Hepatocyte (in vitro differentiated cells): Measurements from ENCODE around the gene AFAP1. TPM values are rescaled to one million over a fixed set of nuclear protein-coding genes. Genes with fewer than 3 reads are reported as not detected.

Experiments
- DNase-seq: peaks from one replicate; pipeline ENCODE4 v3.0.0-alpha.2; 2016; ENCODE audit warnings: low spot score
- H2AFZ ChIP-seq: fragments of 200-600 bp; sonication (generic); 2 replicates; pipeline ENCODE4 v1.6.0; 2016; ENCODE audit warnings: antibody characterized with exemption, mild to moderate bottlenecking
- H3K27ac ChIP-seq: fragments of 200-600 bp; sonication (generic); 2 replicates; pipeline ENCODE4 v1.5.1; 2016; ENCODE audit warnings: mild to moderate bottlenecking
- H3K27me3 ChIP-seq: fragments of 200-600 bp; sonication (generic); 2 replicates; pipeline ENCODE4 v1.6.1; 2016
- H3K36me3 ChIP-seq: fragments of 200-600 bp; sonication (generic); replicated peaks from 2 replicates; pipeline ENCODE4 v1.5.1; 2016; ENCODE audit warnings: low read depth; ENCODE audit not compliant: insufficient read depth
- H3K4me1 ChIP-seq: fragments of 200-600 bp; sonication (generic); 2 replicates; pipeline ENCODE4 v1.5.1; 2016; ENCODE audit warnings: mild to moderate bottlenecking, moderate library complexity; ENCODE audit not compliant: insufficient read depth
- H3K4me2 ChIP-seq: fragments of 200-600 bp; sonication (generic); 2 replicates; pipeline ENCODE4 v1.6.0; 2016
- H3K4me3 ChIP-seq: fragments of 200-600 bp; sonication (generic); 2 replicates; pipeline ENCODE4 v1.5.1; 2016; ENCODE audit warnings: mild to moderate bottlenecking
- H3K79me2 ChIP-seq: fragments of 200-600 bp; sonication (generic); 2 replicates; pipeline ENCODE4 v1.6.0; 2017; ENCODE audit warnings: mild to moderate bottlenecking
- H3K9me2 ChIP-seq: fragments of 200-600 bp; sonication (generic); replicated peaks from 2 replicates; pipeline ENCODE4 v1.6.0; 2017; ENCODE audit warnings: mild to moderate bottlenecking; ENCODE audit not compliant: insufficient read depth
- H3K9me3 ChIP-seq: fragments of 200-600 bp; sonication (generic); 2 replicates; pipeline ENCODE4 v1.5.1; 2016; ENCODE audit warnings: low read depth, mild to moderate bottlenecking
- H4K20me1 ChIP-seq: fragments of 200-600 bp; sonication (generic); 2 replicates; pipeline ENCODE4 v1.6.0; 2016; ENCODE audit warnings: mild to moderate bottlenecking; ENCODE audit not compliant: insufficient read depth, poor library complexity, severe bottlenecking
- EZH2 ChIP-seq: fragments of 200-600 bp; sonication (generic); IDR thresholded peaks from 2 replicates; pipeline ENCODE4 v1.6.1; 2016; ENCODE audit warnings: antibody characterized with exemption, mild to moderate bottlenecking, borderline replicate concordance
- EZH2phosphoT487 ChIP-seq: fragments of 200-600 bp; sonication (generic); IDR thresholded peaks from one replicate; pipeline ENCODE4 v1.6.1; 2018; ENCODE audit warnings: antibody characterized with exemption, mild to moderate bottlenecking, low read depth, moderate library complexity; ENCODE audit not compliant: unreplicated experiment, severe bottlenecking
- WGBS: methylation state at CpG from one replicate; pipeline ENCODE4 v1.1.6; 2016; ENCODE audit warnings: low lambda C conversion rate; ENCODE audit errors: missing lambda C conversion rate; 5-methylcytosine and 5-hydroxymethylcytosine counted together
- polyA plus RNA-seq: library from polyadenylated mRNA; unstranded; fragments of >200 nt; fragmentation: Nextera tagmentation; extraction: Ambion mirVana; gene quantifications from 2 replicates; pipeline ENCODE4 v1.2.1, GENCODE V29; 2016
- total RNA-seq: library from RNA; depleted of rRNA; stranded (reverse); fragments of >200 nt; gene quantifications from 2 replicates; pipeline ENCODE4 v1.2.3, GENCODE V29; 2014
- TF ChIP-seq, protein P1 (sequence below): fragments of 200-600 bp; sonication (generic); IDR thresholded peaks from 2 replicates; pipeline ENCODE4 v1.5.1; 2016; ENCODE audit warnings: antibody characterized with exemption, mild to moderate bottlenecking; ENCODE audit not compliant: poor library complexity

Gene AFAP1
- total and polyA plus RNA-seq, 2 experiments from 2014 or later, result 9.3 to 16.2 TPM

DNA sequence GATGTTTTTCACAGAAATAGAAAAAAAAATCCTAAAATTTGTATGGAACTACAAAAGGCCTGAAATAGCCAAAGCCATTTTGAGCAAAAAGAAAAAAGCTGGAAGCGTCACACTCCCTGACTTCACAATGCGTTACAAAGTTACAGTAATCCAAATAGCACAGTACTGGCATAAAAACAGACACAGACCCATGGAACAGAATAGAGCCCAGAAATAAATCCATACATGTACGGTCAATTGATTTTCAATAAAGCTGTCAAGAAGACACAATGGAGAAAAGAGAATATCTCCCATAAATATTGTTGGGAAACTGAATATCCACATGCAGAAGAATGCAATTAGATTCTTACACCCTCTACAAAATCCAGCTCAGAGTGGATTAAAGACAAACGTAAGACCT lies 208.2 kb downstream of the AFAP1 start:
- no peaks in the 10 kb centered on the region for H3K27me3 ChIP-seq
- no peaks in the 10 kb centered on the region for H4K20me1 ChIP-seq
- H3K4me3 ChIP-seq, result no peak overlapping the region
- no peak overlapping the region for H2AFZ ChIP-seq
- 90% methylated on average over 4 of the region's 4 CpGs for WGBS
- H3K9me2 ChIP-seq, result no peaks in the 10 kb centered on the region
- H3K36me3 ChIP-seq, result no peaks in the 10 kb centered on the region
- no peak overlapping the region for H3K4me2 ChIP-seq
- no peak for TF ChIP-seq EZH2phosphoT487
- TF ChIP-seq, protein P1, sequence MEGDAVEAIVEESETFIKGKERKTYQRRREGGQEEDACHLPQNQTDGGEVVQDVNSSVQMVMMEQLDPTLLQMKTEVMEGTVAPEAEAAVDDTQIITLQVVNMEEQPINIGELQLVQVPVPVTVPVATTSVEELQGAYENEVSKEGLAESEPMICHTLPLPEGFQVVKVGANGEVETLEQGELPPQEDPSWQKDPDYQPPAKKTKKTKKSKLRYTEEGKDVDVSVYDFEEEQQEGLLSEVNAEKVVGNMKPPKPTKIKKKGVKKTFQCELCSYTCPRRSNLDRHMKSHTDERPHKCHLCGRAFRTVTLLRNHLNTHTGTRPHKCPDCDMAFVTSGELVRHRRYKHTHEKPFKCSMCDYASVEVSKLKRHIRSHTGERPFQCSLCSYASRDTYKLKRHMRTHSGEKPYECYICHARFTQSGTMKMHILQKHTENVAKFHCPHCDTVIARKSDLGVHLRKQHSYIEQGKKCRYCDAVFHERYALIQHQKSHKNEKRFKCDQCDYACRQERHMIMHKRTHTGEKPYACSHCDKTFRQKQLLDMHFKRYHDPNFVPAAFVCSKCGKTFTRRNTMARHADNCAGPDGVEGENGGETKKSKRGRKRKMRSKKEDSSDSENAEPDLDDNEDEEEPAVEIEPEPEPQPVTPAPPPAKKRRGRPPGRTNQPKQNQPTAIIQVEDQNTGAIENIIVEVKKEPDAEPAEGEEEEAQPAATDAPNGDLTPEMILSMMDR, result no peak
- no peak for TF ChIP-seq EZH2
- no peaks in the 10 kb centered on the region for H3K4me1 ChIP-seq
- H3K27ac ChIP-seq, result no peak overlapping the region
- no peaks in the 10 kb centered on the region for H3K79me2 ChIP-seq
- no peaks in the 10 kb centered on the region for H3K9me3 ChIP-seq
- no peak for DNase-seq

DNA sequence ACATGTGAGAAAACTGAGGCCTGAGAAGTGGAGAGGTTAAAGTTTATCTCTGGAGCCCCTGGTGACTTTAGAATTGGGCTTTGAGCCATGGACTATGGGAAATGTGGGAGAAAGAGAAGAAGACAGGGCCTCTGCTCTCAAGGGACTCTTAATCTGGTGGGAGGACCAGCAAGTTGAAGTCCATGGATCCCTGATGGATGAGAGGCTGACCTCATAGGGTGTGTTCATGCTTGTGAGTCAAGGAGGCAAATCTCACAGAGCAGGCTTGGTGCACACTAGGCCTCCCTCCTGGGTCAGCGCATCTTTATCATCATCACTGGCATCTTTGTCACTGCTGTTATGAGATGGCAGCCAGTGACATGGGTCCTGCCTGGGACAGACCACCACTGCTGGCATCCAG lies 211.9 kb downstream of the AFAP1 start:
- H3K36me3 ChIP-seq, result no peaks in the 10 kb centered on the region
- no peak overlapping the region for H3K4me2 ChIP-seq
- H3K27me3 ChIP-seq, result no peaks in the 10 kb centered on the region
- H3K9me3 ChIP-seq, result no peaks in the 10 kb centered on the region
- no peaks in the 10 kb centered on the region for H3K4me1 ChIP-seq
- H3K79me2 ChIP-seq, result no peaks in the 10 kb centered on the region
- WGBS, result 100% methylated on average over 1 of the region's 1 CpG
- H3K9me2 ChIP-seq, result no peaks in the 10 kb centered on the region
- no peaks in the 10 kb centered on the region for H4K20me1 ChIP-seq
- no peak for DNase-seq
- no peak overlapping the region for H3K4me3 ChIP-seq
- H3K27ac ChIP-seq, result no peak overlapping the region
- TF ChIP-seq, protein P1, result no peak
- TF ChIP-seq EZH2 (no peak), EZH2phosphoT487 (no peak)
- no peak overlapping the region for H2AFZ ChIP-seq

DNA sequence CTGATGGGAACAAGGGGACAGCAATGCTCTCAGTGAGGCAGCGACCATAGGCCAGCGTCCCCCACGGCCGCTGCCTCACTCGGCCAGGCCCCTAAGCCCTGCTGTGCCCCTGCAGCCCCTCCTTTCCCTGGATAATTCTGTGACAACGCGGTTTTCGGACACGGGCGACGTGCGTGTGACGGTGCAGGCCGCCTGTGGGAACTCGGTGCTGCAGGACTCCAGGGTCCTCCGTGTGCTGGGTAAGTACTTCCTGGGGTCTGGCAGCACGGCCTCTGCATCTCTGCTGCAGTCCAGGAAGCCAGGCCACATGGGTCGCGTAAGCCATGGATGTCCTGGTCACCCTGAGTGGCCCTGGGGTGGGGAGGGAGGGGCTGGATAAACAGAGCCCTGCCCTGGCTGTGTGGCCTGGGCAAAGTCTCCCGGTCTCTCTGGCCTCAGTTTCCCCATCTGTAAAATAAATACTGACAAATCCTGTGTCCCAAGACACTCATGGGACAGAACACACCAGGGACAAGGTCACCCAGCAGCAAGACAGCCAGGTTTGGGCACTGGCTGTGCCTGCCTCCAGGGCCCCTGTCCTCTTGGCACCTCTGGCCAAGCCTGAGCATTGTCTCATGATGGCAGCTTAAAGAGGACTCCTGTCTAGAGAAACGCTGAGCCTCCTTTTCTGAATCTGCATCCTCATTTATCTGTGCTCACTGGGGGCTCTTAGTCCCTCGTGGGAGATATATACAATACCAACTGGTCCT lies 212.8 kb downstream of the AFAP1 start:
- no peak for DNase-seq
- Histone ChIP-seq H3K9me3 (no peaks in the 10 kb centered on the region), H3K79me2 (no peaks in the 10 kb centered on the region), H4K20me1 (no peaks in the 10 kb centered on the region), H3K4me1 (no peaks in the 10 kb centered on the region), H2AFZ (no peak overlapping the region), H3K4me3 (no peak overlapping the region), H3K27me3 (no peaks in the 10 kb centered on the region), H3K36me3 (no peaks in the 10 kb centered on the region), H3K9me2 (no peaks in the 10 kb centered on the region), H3K27ac (no peak overlapping the region), H3K4me2 (no peak overlapping the region)
- 84% methylated on average over 18 of the region's 22 CpGs for WGBS
- TF ChIP-seq EZH2, result no peak
- TF ChIP-seq, protein P1, result no peak
- TF ChIP-seq EZH2phosphoT487, result no peak
